ENCODE results near the gene ZNF750.
A peak's percentile ranks its signal among the peaks of the same experiment; 100 is the strongest.

Gene ZNF750

DNA sequence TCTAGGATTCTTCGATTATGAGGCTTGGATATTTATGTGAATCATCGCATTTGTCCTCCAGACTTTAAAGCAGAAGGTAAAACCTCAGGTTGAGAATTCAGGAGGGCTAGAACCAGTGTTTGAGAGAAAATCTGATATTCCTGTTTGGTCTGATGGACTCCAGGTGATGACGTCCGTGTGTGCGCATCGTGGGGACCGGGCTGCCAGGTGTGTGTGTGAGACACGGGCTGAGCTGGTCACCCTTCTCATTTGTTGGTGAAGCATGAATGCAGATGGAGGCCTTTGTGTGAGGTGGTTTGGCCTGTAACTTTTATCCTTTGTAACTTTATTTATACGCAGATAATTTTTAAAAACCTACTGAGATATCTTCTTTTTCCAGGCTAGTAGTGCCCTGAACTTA is 42.8 kb downstream of the ZNF750 start:
- DNase-seq (ENCODE audit: low read depth in 2 of 2) = no peak
- TF ChIP-seq, protein P1, sequence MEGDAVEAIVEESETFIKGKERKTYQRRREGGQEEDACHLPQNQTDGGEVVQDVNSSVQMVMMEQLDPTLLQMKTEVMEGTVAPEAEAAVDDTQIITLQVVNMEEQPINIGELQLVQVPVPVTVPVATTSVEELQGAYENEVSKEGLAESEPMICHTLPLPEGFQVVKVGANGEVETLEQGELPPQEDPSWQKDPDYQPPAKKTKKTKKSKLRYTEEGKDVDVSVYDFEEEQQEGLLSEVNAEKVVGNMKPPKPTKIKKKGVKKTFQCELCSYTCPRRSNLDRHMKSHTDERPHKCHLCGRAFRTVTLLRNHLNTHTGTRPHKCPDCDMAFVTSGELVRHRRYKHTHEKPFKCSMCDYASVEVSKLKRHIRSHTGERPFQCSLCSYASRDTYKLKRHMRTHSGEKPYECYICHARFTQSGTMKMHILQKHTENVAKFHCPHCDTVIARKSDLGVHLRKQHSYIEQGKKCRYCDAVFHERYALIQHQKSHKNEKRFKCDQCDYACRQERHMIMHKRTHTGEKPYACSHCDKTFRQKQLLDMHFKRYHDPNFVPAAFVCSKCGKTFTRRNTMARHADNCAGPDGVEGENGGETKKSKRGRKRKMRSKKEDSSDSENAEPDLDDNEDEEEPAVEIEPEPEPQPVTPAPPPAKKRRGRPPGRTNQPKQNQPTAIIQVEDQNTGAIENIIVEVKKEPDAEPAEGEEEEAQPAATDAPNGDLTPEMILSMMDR (IDR thresholded peaks at IDR 0.05; ENCODE audit: low read depth, low read length) = no peak
- H3K4me3 ChIP-seq (replicated peaks in 1 of 2; ENCODE audit: low read depth in 2 of 2, low read length in 2 of 2) = no peak overlapping the region

DNA sequence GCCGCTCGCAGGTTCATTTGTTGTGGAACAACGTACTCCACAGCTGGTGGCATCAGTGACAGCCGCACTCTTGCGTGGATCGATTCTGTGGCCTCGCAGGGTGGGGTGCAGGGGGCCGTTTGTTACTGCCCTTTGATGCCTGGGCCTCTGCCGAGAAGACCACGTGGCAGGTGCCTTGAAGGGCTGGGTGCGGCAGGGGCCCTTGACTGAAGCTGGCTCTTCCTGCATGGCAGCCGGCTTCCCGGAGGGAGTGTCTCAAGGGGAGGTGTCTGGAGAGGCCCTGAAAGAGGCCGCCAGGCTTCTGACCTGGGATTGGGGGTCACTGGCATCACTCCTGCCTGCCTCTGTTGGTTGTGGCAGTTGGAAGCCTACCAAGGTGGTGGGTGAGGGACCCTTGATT is 44.2 kb downstream of the ZNF750 start:
- no peak for DNase-seq (ENCODE audit: low read depth in 2 of 2)
- TF ChIP-seq, protein P1 (IDR thresholded peaks at IDR 0.05; ENCODE audit: low read depth, low read length) = no peak

DNA sequence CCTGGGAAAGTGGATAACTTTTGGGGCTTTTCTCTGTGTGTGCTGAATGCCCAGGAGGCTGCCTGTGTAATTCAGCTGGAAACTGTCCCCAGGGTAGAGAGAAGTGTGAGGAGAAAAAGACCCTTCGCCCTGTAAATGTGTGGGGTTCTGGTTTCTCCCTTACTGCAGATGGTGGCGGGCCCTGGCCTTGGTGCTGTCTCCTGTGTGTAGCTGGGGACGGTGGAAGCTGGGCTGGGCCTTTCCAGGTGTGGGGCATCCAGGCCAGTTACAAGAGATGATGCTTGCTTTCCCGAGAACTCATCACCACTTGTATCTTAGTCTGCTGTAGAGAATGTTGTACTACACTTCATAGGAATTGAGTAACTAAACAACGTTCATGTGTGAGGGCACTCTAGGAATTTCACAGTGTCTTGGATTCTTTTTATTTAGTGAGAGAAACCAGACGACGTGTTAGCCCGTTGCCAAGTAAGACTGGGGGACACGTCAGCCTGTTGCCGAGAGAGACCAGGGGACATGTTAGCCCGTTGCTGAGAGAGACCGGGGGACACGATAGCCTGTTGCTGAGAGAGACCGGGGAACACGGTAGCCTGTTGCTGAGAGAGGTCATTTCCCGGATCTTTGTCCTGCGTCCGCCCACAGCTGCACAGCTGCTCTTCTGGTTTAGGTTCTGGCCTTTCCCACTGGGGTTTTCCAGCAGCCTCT is 44.9 kb downstream of the ZNF750 start:
- TF ChIP-seq, protein P1 (IDR thresholded peaks at IDR 0.05; ENCODE audit: low read depth, low read length) = no peak
- peak in 1 of 2 donors; percentile 7 for DNase-seq (ENCODE audit: low read depth in 2 of 2)
- no peak overlapping the region for H3K4me3 ChIP-seq (replicated peaks in 1 of 2; ENCODE audit: low read depth in 2 of 2, low read length in 2 of 2)

More for the DNA sequence above, 44.2 kb downstream of the ZNF750 start:
- no peak overlapping the region for H3K4me3 ChIP-seq (replicated peaks in 1 of 2; ENCODE audit: low read depth in 2 of 2, low read length in 2 of 2)

- TF ChIP-seq, protein P1 (IDR thresholded peaks at IDR 0.05; ENCODE audit: low read depth, low read length) = no peak
- no peak overlapping the region for H3K4me3 ChIP-seq (replicated peaks in 1 of 2; ENCODE audit: low read depth in 2 of 2, low read length in 2 of 2)
- no peak for DNase-seq (ENCODE audit: low read depth in 2 of 2)
Observed at GRCh38 chr17:82793974-82794630, 45.7 kb downstream of the ZNF750 start.

- DNase-seq (ENCODE audit: low read depth in 2 of 2) = peak; percentile 72 to 96
Observed at GRCh38 chr17:82791532-82791931, 48.3 kb downstream of the ZNF750 start.

DNA sequence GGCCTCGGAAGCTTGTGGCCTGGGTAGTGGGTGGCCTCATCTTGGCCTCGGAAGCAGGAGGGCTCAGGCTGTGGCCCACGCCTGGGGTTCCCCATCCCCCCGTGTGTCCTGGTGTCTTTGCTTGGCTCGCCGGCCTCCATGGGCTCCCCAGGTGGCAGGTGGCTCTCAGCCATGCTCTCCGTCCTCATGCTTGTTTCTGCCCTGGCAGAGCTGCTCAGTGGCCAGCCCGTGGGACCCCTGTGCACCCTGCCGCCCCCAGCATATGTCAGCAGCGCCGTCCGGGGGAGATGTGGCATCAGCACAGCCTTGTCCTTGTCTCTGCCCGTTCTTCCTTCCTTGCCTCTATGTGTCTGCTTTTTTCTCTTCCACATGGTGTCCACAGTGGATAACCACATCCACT is 49.4 kb downstream of the ZNF750 start:
- no peak for DNase-seq (ENCODE audit: low read depth in 2 of 2)
- TF ChIP-seq, protein P1 (IDR thresholded peaks at IDR 0.05; ENCODE audit: low read depth, low read length) = no peak

More at GRCh38 chr17:82791532-82791931, 48.3 kb downstream of the ZNF750 start:
- TF ChIP-seq, protein P1 (IDR thresholded peaks at IDR 0.05; ENCODE audit: low read depth, low read length) = no peak
- H3K4me3 ChIP-seq (replicated peaks in 1 of 2; ENCODE audit: low read depth in 2 of 2, low read length in 2 of 2) = no peak overlapping the region

More for the DNA sequence above, 49.4 kb downstream of the ZNF750 start:
- no peak overlapping the region for H3K4me3 ChIP-seq (replicated peaks in 1 of 2; ENCODE audit: low read depth in 2 of 2, low read length in 2 of 2)

Measured in cardiac fibroblast (primary cell).